ENCODE data around the gene MCOLN2.

Gene MCOLN2

GRCh38 chr1:84940481-84940880 lies 56.4 kb downstream of the MCOLN2 start:
- TF ChIP-seq CTCF (IDR thresholded peaks at IDR 0.05; ENCODE audit: low read depth, low read length) = no peak
- no peak overlapping the region for H3K4me3 ChIP-seq (ENCODE audit: low read depth, low read length)

- H3K4me3 ChIP-seq (ENCODE audit: low read depth, low read length) = no peak overlapping the region
- TF ChIP-seq CTCF (IDR thresholded peaks at IDR 0.05; ENCODE audit: low read depth, low read length) = no peak
Measured at GRCh38 chr1:84939761-84940160, 57.2 kb downstream of the MCOLN2 start.

GRCh38 chr1:84939151-84939550 lies 57.8 kb downstream of the MCOLN2 start:
- H3K4me3 ChIP-seq (ENCODE audit: low read depth, low read length) = no peak overlapping the region
- no peak for TF ChIP-seq CTCF (IDR thresholded peaks at IDR 0.05; ENCODE audit: low read depth, low read length)

GRCh38 chr1:84936116-84936810 lies 60.6 kb downstream of the MCOLN2 start:
- H3K4me3 ChIP-seq (ENCODE audit: low read depth, low read length) = no peak overlapping the region
- peak; percentile 72 for TF ChIP-seq CTCF (IDR thresholded peaks at IDR 0.05; ENCODE audit: low read depth, low read length)

GRCh38 chr1:84933011-84933611 lies 63.8 kb downstream of the MCOLN2 start:
- TF ChIP-seq CTCF (IDR thresholded peaks at IDR 0.05; ENCODE audit: low read depth, low read length) = no peak

GRCh38 chr1:84930831-84931230 lies 66.1 kb downstream of the MCOLN2 start:
- TF ChIP-seq CTCF (IDR thresholded peaks at IDR 0.05; ENCODE audit: low read depth, low read length) = no peak
- no peak overlapping the region for H3K4me3 ChIP-seq (ENCODE audit: low read depth, low read length)

More at GRCh38 chr1:84933011-84933611, 63.8 kb downstream of the MCOLN2 start:
- H3K4me3 ChIP-seq (ENCODE audit: low read depth, low read length) = no peak overlapping the region

GRCh38 chr1:84930329-84930728 lies 66.6 kb downstream of the MCOLN2 start:
- no peak overlapping the region for H3K4me3 ChIP-seq (ENCODE audit: low read depth, low read length)
- TF ChIP-seq CTCF (IDR thresholded peaks at IDR 0.05; ENCODE audit: low read depth, low read length) = no peak

All from WI38 (cell line).